GM10847 (cell line): Measurements from ENCODE around the gene NUCB1.
A peak's percentile ranks its signal among the peaks of the same experiment; 100 is the strongest.

Source experiments
- POLR2A ChIP-seq: IDR thresholded peaks from 2 replicates; pipeline ENCODE4 v1.6.1; 2011; ENCODE audit not compliant: insufficient read length; ENCODE audit errors: extremely low read depth

The NUCB1 gene

GRCh38 chr19:48925240-48925843 is 25.2 kb downstream of the NUCB1 start:
- no peak for TF ChIP-seq POLR2A

GRCh38 chr19:48926909-48927308 is 26.8 kb downstream of the NUCB1 start:
- TF ChIP-seq POLR2A, result no peak

GRCh38 chr19:48928164-48929025 is 28.3 kb downstream of the NUCB1 start:
- no peak for TF ChIP-seq POLR2A

GRCh38 chr19:48933382-48933932 is 33.3 kb downstream of the NUCB1 start, which contains the start of gene DHDH:
DHDH (plus strand) TSS chr19:48933699; CDS start chr19:48933722, 23 bp downstream.
- TF ChIP-seq POLR2A, result peak; percentile 12

GRCh38 chr19:48934837-48935236 is 34.7 kb downstream of the NUCB1 start:
- TF ChIP-seq POLR2A, result no peak

- TF ChIP-seq POLR2A, result no peak
Observed at GRCh38 chr19:48935864-48936263, 35.8 kb downstream of the NUCB1 start.

- no peak for TF ChIP-seq POLR2A
Observed at GRCh38 chr19:48938256-48938655, 38.1 kb downstream of the NUCB1 start.

GRCh38 chr19:48940902-48941301 is 40.8 kb downstream of the NUCB1 start:
- no peak for TF ChIP-seq POLR2A

- no peak for TF ChIP-seq POLR2A
Observed at GRCh38 chr19:48943081-48943480, 43.0 kb downstream of the NUCB1 start.

GRCh38 chr19:48945415-48945814 is 45.3 kb downstream of the NUCB1 start:
- TF ChIP-seq POLR2A, result no peak

GRCh38 chr19:48945817-48946216 is 45.7 kb downstream of the NUCB1 start:
- no peak for TF ChIP-seq POLR2A

- no peak for TF ChIP-seq POLR2A
Observed at GRCh38 chr19:48946463-48947257, 46.5 kb downstream of the NUCB1 start.

- TF ChIP-seq POLR2A, result no peak
Observed at GRCh38 chr19:48947258-48947542, 47.1 kb downstream of the NUCB1 start.

GRCh38 chr19:48950159-48950558 is 50.0 kb downstream of the NUCB1 start:
- TF ChIP-seq POLR2A, result no peak

- no peak for TF ChIP-seq POLR2A
Observed at GRCh38 chr19:48950830-48951519, 50.9 kb downstream of the NUCB1 start.
